HG03457 (cell line): ENCODE measurements around the gene DIAPH1.

Experiments used
- ATAC-seq: cut with Tn5 transposase; IDR thresholded peaks from one replicate; pipeline ENCODE4 v1.9.1; 2021; ENCODE audit warnings: moderate number of reproducible peaks; ENCODE audit not compliant: unreplicated experiment

Gene DIAPH1

DNA sequence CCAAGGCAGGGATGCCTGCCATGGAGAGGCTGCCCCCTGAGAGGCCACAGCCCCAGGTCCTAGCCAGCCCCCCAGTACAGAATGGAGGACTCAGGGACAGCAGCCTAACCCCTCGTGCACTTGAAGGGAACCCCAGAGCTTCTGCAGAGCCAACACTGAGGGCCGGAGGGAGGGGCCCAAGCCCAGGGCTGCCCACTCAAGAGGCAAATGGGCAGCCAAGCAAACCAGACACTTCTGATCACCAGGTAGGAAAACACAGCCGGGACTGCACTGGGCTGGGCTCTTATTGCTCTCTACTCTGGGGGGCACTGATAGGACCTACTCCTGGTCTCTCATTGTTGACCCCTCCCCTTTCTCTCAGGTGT, 21.2 kb upstream of the DIAPH1 start:
- ATAC-seq, result no peak

DNA sequence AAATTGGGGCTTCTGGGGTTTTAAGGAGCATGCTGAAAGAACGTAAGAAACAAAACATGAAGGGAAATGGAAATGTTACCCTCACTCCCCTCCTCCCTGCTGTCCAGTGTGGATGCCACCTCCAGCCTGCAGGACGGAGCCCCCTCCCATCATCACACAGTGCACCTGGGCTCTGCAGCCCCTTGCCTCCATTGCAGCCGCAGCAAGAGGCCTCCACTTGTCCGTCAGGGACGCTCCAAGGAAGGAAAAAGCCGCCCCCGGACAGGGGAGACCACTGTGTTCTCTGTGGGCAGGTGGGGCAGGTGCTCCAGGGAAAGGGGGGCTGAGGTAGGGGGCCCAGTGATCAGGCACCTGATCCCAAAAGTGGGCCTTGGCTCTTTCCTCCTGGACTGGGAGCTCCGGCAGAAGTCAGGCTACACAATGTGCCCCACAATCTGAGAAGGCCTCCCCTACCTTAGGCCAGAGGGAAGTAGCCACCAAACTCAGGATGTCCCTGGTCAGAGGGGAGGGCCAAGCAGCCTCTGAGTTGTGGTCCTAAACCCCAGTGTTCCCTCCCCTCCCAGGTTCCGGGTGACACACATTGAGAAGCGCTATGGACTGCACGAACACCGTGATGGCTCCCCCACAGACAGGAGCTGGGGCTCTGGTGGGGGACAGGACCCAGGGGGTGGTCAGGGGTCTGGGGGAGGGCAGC, 20.7 kb upstream of the DIAPH1 start:
- no peak for ATAC-seq

DNA sequence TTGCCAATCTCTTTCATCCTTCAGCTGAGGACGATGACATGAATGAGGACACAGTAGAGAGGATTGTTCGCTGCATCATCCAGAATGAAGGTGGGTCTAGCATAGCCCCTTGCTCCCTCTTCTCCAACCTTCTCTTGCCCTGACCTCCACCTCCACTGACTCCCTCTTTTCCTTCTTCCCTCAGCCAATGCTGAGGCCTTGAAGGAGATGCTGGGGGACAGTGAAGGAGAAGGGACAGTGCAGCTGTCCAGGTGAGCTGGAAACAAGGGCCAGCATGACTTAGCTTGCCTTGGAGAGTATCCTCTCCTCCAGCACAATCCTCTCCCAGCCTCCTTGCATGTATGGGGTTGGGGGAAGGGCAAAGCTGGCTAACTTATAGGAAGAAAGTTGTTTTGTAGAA, 20.0 kb upstream of the DIAPH1 start:
- ATAC-seq, result no peak

DNA sequence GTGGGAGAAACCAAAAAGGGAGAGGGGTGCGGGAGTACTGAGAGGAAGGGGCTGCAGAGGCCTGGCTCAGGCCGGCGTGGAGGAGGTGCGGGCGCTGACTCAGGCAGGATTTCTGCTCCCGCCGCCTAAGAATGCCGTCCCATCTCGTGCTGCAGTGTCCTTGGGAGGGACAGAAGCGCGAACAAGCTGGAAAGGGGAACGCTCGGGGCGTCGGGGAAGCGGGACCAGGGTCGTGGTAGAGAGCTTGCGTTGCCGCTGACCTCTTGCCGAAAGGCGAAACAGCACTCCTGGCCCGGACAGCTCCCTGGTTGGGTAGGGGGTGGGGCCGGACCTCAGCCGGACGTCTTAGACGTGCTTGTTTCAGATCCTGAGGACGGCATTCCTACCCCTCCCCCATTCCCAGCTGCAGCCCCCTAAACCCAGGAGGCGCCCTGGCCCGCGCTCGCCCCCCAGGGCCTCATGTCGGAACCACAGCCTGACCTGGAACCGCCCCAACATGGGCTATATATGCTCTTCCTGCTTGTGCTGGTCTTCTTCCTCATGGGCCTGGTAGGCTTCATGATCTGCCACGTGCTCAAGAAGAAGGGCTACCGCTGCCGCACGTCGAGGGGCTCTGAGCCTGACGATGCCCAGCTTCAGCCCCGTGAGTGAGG, 19.1 kb upstream of the DIAPH1 start:
- no peak for ATAC-seq

DNA sequence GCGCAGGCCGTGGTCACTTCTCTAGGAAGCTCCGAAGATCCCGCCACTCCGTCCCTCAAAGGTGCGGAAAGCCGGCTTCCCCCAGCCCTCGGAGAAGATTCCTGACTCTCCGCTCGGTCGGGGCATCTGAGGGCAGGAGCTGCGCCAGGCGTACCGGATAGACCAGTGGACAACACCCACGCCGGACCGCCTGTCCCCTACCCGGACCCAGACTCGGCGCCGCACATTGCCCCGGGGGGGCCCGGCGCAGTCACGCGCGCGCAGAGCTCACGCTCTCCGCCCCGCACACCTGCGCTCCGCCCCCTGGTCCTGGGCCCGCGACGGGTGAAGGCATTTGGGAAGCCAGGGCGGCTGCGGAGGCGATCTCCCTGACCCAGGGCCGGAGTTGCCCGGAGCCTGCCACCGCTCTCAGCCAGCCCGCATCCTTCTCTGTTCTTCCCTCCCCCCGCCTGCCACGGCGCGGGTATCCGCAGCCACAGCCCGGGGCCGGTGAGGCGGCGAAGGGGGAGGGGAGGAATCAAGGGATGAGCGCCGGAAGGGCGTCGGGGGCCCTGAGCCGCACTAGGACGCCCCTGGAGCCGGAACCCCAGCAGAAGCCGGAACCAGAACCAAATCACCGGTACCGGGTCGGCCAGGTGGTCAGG, 18.4 kb upstream of the DIAPH1 start:
- peak; percentile 3 for ATAC-seq

DNA sequence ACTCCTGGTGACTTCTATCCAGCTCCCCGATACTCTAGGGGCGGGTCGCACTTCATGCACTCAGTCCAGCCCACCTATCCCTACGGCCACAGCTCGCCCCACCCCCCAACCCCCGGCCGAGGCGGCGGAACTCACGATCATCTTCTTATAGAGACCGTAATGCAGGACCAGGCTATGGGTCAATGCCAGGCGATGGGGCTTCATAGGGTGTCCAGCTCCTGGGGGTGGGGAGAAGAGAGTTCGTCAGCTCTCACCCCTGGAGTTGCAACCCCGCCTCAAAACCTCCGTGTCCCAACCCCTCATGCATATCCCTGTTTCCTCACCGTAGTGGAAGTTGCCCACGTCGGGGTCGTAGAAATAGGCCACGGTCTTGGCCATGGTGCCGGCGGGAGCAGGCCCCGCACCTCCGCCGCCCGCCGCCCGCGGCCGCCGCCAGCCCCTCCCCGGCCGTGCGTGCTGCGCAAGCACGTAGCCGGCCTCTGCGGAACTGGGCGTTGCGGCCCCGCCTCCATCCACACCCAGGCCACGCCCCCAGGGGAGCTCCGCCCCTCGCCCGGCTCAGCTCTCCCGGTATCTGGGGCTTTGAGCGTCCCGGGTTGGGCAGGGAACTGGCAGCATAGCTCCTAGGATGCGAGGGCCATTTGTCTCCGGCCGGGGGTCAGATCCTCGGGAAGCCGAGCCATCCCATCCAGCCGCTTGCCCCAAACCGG, 17.8 kb upstream of the DIAPH1 start, which contains the start of the genes HDAC3 and RELL2:
TSS of gene HDAC3 (minus strand) at position 437 of the 710 bp plus-strand sequence. CDS start at position 378, 59 bp downstream.
TSS of gene RELL2 (plus strand) at position 585 of the 710 bp plus-strand sequence. CDS start 1,229 bp downstream, outside the sequence.
- peak; percentile 66 for ATAC-seq

DNA sequence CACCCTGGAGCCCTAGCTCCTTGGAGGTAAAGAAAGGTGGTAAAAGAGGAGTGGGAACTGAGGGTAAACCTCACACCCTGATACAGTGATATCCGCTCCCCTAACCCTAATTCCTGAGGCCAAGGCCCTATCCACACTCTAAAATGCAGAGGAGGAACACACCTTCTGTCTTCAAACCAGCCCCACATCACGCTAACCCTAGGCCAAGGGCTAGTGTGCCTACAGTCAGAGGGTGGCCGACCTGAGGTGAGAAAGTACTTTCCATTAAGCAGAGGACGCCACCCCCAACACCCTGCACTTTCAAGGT, 17.3 kb upstream of the DIAPH1 start:
- no peak for ATAC-seq

DNA sequence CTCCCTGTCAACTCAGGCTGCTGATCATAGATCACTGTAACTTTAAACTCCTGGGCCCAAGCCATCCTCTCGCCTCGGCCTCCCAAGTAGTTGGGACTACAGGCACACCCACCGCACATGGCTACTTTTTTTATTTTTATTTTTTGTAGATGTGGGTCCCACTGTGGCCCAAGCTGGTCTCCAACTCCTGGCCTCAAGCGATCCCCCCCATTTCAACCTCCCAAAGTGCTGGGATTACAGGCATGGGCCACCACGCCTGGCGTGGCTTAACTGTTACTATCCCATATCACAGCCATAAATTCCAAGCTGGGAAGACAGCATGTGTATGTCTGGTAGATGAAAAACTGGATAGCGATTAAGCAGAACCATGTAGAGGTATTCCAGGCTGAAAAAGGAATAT, 16.8 kb upstream of the DIAPH1 start:
- no peak for ATAC-seq

DNA sequence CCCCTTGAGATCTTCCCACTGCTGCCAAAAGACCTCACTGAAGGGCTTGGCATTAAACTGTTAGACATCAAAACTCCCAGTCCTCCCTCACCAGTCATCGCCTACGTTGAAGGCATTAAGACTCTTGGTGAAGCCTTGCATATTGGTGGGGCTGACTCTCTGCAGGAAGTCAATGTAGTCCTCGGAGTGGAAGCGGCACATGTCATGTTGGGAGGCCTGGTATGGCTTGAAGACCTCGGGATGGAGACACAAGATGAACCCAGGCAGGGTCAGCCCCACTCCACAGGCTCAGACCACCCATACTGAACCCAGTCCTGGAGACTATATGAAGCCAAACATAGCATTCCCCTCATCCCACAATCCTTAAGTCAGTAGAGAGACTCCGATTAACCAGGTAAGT, 15.9 kb upstream of the DIAPH1 start:
- no peak for ATAC-seq

DNA sequence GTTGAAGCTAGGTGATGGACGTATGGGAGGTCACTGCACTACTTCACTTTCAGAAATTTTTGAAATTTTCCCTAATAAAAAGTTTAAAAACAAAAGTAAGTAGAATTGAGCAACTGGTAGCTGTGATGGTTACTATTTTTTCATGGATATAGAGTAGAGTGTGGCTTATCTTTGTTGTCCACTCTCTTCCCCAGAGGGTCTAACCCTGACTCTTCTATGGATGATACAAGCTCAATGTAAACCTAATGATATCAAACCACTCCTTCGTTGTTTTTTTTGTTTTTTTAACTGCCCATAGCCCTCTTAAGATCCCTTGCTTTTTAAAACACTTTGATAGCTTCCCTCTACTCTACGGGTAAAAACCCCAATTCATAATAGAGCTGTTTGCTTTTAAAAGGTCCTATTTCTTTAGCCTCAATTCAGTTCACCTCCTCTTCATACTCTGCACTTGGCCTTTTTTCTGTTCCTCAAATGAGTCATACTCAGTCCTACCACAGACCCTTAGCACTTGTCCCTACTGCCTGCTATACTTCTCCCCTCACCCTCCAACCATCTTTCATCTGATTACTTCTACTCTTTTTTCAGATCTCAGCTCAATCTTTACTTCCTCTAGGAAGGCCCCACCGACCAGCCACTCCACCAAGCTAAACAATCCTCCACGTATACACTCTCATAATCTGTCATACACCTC, 15.2 kb upstream of the DIAPH1 start:
- ATAC-seq, result peak; percentile 67

DNA sequence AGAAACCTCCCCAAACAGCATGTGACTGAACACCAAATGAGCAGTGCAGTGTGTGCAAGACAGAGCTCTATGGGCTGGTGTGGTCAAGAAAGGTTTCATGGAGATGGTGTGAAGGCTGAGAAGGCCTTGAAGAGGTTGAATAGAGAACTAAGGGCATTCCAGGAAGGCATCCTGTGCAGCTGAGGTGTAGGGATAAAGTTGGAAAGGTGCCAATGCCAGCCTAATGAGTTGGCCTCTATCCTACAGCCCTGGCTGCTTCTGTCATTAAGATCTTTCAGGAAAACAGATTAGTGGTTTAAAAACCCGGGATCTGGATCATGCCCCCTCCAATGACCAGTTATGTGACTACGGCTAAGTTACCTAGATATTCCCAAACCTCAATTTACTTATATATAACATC, 13.8 kb upstream of the DIAPH1 start:
- no peak for ATAC-seq

DNA sequence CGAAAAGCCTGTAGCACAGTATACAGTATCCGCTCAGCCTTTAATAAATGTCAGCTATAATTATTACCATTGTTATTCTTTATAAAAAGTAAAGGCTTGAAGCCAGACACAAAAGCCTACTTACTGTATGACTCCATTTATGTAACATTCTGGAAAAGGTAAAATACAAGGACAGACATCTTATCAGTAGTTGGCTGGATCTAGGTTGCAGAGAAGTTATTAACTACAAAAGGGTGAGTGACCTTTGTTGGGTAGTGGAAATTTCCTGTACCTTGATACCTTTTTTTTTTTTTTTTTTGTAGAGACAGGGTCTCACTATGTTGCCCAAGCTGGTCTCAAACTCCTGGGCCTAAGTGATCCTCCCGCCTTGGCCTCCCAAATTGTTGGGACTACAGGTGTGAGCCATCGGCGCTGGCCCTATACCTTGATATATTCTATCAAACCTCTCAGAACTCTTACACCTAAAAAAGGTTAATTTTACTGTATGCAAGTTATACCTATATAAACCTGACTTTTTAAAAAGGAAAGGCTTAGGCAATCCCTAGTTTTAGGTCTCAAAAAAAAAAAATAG, 11.9 kb upstream of the DIAPH1 start:
- ATAC-seq, result no peak

DNA sequence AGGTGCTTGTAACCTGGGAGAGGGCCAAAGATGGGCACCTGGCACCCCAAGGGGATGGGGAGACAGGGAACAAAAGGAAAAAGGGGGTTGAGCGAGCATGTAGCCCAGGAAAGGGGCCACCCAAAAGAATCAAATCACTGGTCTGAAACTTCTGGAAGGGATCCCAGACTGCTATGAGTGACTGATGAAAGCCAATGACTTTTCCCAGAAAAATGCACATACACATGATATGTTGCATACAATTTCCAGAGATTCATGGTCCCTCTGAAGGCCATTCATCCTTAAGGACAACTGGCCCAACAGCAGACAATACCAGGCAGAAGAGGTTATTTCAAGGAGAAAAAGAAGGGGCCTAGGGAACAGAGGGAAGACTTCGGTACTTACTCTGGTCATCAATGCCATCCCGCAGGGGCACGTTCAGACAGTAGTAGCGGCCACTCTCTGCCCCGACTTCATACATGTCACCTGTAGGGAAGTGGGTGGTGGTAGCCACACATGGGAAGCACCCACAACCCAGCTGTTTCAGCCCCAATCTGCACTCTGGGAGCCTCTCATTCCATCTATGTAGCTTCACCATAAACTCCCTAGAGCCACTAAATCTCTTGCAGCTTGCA, 9.5 kb upstream of the DIAPH1 start:
- ATAC-seq, result no peak

DNA sequence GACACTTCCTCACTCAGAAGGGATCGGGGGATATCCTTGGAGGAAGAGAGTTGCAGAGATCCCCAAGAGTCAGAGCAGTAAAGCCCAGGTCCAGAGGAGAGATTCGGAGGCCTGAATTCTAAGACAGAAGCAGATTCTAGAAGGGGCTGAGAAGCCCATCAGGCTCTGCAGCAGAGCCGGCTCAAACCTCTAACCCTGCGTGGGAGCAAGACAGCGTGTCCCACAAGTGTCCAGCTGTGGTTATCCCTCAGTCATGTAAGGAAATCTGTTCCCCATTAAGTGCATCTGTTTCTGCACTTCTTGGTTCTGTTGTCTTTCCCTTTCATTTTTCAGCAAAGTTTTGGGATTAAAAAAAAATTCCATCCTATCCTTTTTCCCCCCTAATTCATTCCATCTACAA, 4.8 kb upstream of the DIAPH1 start:
- ATAC-seq, result no peak

DNA sequence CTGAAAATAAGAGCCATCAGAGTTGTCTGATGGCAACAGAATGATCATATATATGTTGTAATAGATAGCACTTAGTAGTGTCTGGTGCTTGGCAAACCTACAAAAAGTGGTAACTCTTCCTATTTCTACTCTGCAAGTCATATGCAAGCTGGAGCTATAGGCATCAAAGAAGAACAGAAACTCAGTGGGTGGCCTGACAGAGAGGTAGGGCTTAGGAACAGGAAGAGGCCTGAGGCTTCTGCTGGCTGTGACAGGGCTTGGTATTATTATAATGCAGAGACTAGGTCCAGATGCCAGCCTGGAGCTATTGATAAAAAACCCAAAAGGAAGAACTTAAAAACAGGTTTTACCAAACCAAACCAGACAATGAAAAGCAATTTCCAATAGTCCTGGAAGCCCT, 4.4 kb upstream of the DIAPH1 start:
- ATAC-seq, result peak; percentile 31

DNA sequence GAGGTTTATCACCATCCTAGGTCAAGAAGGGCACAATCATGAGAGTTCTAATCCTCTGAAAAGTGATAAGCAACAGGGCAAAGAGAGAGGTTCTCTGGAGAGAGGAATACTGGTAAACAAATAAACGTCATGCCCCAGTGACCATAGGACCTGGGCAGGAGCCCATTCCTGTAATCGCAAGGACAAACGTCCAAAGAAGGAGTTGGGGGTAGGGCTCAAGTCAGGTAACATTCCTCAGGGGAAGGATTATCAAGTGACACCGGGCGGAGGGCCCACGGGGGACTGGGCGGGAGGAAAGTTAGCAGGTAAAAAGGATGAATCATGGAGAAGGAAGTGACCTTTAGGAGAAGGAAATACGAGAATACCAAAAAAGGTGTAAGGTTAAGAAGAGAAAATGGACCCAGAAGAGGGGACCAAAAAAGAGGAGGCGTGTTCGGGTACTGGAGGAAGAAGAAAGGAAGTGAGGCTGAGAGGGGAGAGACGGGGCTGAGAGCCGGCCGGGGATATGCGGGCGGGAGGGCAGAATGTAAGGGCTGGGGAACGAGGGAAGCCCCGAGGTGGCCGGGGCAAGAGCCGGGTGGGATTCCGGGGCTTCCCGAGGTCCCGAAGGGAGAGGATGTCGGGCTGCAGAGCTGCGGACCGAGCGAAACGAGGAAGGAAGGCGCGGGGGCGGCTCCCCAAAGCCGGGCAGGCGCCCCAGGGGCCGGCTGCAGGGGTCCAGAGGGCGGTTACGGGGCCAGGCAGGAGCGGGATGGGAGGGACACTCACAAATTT, 583 bp downstream of the DIAPH1 start:
- peak; percentile 28 for ATAC-seq

DNA sequence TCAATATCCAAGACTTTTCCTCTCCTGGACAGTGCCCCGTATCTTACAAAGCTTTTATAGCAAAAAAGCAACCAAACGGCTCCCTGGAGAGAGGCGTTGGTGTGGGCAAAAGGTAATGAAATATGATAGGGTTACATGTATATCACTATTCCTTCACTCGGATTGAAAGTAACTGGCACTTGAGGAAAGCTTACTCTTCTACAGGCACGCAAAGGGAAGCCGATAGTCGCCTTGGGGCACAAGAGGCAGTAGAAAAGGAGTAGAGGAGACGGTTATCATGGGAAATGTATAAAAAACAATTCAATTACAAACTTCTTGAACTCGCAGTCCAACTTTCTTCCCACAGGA, 1.1 kb downstream of the DIAPH1 start:
- ATAC-seq, result no peak

DNA sequence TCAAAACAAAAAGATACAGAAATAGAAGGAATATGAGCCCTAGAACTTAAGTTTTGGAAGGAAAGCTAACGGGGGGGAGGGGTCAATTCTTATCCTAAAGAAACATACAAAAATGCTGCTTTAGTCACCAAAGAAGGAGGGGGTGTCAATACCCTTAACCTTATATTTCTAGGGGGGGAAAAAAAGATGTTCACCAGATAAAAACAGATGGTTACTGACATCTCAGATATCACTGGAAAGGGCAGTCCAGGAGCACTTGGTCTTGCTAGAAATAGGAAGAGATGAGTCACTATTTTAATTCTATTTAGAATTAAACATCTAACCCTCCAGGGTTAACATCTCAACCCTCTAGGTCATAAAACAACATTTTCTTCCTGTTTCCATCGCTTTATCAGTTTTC, 1.7 kb downstream of the DIAPH1 start:
- no peak for ATAC-seq

DNA sequence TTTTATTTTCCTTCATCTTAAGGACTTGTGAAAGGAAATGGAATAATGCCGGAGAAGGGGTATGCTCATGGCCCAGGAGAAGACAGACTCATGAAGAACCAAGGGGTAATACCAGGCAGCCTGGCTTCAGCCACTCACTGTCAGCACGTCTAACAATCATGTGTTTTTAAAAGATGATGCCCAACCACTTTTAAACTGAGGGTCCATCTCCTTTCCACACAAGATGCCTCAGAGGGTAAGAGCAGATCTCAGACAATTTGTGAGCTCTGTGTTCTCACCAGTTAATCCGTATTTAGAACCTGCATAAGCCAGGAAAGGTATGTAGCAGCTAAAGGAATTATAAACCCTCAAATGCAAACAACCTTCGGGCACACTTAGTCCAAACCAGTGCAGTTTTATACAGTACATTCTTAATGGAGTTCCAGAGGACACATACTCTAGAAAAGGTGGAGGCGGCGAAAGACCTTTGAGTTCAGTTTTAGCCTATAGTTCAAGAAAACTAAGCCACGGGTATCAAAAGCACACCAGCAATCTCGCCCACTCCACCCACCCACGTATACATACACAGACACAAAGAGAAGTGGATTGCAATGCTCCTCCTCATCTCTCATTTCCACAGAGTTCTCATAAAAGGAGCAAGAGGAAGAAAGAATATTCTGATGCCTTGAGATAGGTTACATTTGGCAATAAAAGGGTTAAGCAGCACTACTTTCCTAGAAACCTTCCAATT, 2.6 kb downstream of the DIAPH1 start:
- ATAC-seq, result no peak
